GM12892 (cell line): ENCODE measurements around the gene ODF2.
A peak's percentile ranks its signal among the peaks of the same experiment; 100 is the strongest.
"Not testable (repeated sequence)": the region's sequence is repeated elsewhere in the genome, so short reads cannot be mapped to it uniquely, and the experiment has no call there.

Experiments used
- DNase-seq: peaks from one replicate; pipeline ENCODE4 v3.0.0; 2011; ENCODE audit not compliant: insufficient read length
- FAIRE-seq: peaks from 2 replicates; lab custom pipeline; 2011; peaks lifted over from hg19 to GRCh38; lab: Jason Lieb, UNC
- POLR2A ChIP-seq: IDR thresholded peaks from 2 replicates; pipeline ENCODE4 v1.6.1; 2011; ENCODE audit warnings: low read depth, low read length, control low read depth
- POLR2AphosphoS5 ChIP-seq: IDR thresholded peaks from 2 replicates; pipeline ENCODE4 v1.6.1; 2011; ENCODE audit warnings: low read depth, low read length, control low read depth
- TAF1 ChIP-seq: IDR thresholded peaks from 2 replicates; pipeline ENCODE4 v1.6.1; 2011; ENCODE audit warnings: low read depth, mild to moderate bottlenecking, control low read depth, low read length, borderline replicate concordance

The ODF2 gene

GRCh38 chr9:128419061-128419925 lies 36.5 kb upstream of the ODF2 start:
- no peak for TF ChIP-seq TAF1
- TF ChIP-seq POLR2AphosphoS5 = no peak
- no peak for TF ChIP-seq POLR2A
- no peak for FAIRE-seq
- DNase-seq = no peak

- FAIRE-seq (peak; percentile 27), DNase-seq (peak; percentile 88)
- TF ChIP-seq POLR2AphosphoS5 = no peak
- no peak for TF ChIP-seq POLR2A
- TF ChIP-seq TAF1 = no peak
These were observed 35.7 kb upstream of the ODF2 start for GRCh38 chr9:128420060-128420650.

GRCh38 chr9:128420651-128421481 lies 34.9 kb upstream of the ODF2 start, which contains the start of gene CERCAM:
TSS of gene CERCAM (plus strand) at chr9:128420857. CDS start at chr9:128420878, 21 bp downstream.
- DNase-seq (peak; percentile 79), FAIRE-seq (no peak)
- TF ChIP-seq TAF1 = no peak

- FAIRE-seq = no peak
- TF ChIP-seq TAF1 (no peak), POLR2AphosphoS5 (no peak), POLR2A (no peak)
- no peak for DNase-seq
These were observed 34.3 kb upstream of the ODF2 start for GRCh38 chr9:128421482-128421996.

GRCh38 chr9:128422022-128422782 lies 33.6 kb upstream of the ODF2 start:
- not testable (repeated sequence) for DNase-seq, FAIRE-seq

GRCh38 chr9:128422783-128423150 lies 33.0 kb upstream of the ODF2 start:
- no peak for DNase-seq
- FAIRE-seq = no peak
- TF ChIP-seq POLR2A (no peak), TAF1 (no peak), POLR2AphosphoS5 (no peak)

GRCh38 chr9:128423356-128423755 lies 32.5 kb upstream of the ODF2 start:
- DNase-seq, FAIRE-seq: not testable (repeated sequence)

- DNase-seq (no peak), FAIRE-seq (no peak)
- no peak for TF ChIP-seq POLR2AphosphoS5
- TF ChIP-seq POLR2A = no peak
- TF ChIP-seq TAF1 = no peak
These were observed 31.5 kb upstream of the ODF2 start for GRCh38 chr9:128424268-128424780.

GRCh38 chr9:128428644-128429512 lies 26.9 kb upstream of the ODF2 start:
- no peak for FAIRE-seq
- TF ChIP-seq POLR2AphosphoS5 = no peak
- no peak for DNase-seq

- FAIRE-seq = no peak
- no peak for DNase-seq
- TF ChIP-seq POLR2A (no peak), TAF1 (no peak), POLR2AphosphoS5 (no peak)
These were observed 26.2 kb upstream of the ODF2 start for GRCh38 chr9:128429513-128430086.
